GM19372 (cell line): ENCODE data around the gene PCSK5.

Experiments used
- ATAC-seq: cut with Tn5 transposase; IDR thresholded peaks from one replicate; pipeline ENCODE4 v1.9.1; 2021; ENCODE audit warnings: mild to moderate bottlenecking, low read depth, moderate library complexity; ENCODE audit not compliant: unreplicated experiment

The PCSK5 gene

DNA sequence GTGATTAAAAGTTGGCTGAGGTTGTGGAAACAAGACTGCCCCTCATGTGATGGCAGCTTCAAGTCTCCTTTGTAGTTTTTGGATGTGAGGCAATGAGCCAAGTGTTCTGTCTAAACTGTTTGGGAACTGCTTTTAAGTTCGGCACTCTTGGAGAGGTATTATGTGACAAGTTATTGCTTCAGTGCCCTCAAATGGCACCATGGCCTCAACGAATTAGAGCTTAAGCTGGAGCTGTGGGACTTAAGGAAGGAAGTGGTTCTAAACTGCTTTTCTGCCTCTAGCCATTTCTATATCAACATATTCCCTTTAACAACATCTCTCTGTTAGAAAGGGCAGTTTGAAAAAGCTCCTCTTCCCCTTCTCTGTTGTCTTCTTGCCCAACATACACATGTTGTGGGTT, 276.1 kb downstream of the PCSK5 start:
- ATAC-seq = no peak

DNA sequence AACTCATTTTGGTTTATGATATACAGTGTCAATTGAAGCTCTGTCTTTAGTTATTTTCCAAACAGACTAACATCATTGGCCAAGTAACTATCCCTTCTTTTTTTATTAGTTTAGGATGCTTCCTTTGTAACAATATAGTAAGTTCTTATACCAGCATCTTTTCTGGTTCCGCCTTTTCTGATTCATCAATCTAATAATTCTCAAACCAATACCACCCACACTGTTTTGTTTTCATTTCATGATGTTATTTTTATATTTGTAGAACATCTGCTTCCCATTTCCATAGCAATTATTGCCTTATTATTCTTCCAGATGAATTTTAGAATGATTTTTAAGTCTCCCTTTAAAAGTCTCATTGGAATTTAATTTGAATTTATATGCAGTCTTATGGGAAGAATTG, 285.7 kb downstream of the PCSK5 start:
- no peak for ATAC-seq

- no peak for ATAC-seq
Measured at GRCh38 chr9:76177931-76178330, 287.5 kb downstream of the PCSK5 start.

DNA sequence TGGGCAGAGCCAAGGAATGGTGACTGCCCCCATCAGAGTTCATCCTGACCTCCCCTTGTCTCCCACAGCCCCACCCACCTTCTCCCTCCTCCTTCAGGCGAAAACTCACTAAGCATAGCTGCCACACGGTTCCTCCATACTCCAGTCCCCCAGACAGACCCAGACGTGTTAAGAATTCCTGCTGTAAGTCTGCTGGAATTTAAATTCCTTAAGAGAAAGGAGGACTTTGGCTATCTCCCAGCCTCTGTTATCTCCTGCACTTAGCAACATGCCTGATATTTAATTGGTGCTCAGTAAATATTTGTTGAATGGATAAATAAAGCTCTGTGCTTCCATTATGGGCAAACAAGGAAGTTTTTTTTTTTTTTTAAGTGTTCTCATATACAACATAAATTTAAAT, 290.1 kb downstream of the PCSK5 start:
- ATAC-seq = no peak

- no peak for ATAC-seq
Measured at GRCh38 chr9:76181020-76181641, 290.7 kb downstream of the PCSK5 start.

DNA sequence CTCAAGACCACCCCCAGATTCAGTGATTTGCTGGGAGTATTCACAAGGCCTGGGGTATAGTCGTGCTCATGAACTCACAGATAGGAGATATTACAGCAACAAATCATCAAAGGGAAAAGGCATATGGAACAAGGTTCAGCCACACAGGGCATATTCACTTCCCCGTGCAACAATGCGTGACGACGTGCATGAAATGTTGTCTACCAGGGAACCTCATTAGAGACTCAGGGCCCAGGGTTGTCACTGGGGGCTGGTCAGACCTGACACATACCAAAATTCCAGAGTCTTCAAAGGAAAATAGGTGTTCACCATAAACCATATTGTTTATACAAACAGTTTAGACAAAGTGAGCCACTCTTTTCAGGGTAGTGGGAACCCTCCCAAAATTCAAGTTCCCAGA, 291.3 kb downstream of the PCSK5 start:
- no peak for ATAC-seq

- no peak for ATAC-seq
Measured at GRCh38 chr9:76185432-76185831, 295.0 kb downstream of the PCSK5 start.

DNA sequence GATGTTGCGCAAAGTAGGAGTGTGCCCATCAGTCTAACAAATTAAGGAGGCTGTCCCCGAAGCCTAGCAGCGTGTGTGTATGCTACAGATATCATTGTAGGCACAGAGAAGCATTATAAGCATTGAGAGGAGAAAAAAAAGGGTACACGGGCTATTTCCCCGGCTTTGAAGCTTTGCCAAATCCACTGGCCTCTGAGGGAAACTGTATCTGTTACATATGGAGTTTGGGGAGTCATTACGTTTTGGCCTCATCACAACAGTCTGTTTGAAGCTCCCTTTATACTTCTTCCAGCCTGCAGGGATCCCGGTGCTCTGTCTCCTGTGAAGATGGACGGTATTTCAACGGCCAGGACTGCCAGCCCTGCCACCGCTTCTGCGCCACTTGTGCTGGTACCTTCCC, 297.8 kb downstream of the PCSK5 start:
- no peak for ATAC-seq

DNA sequence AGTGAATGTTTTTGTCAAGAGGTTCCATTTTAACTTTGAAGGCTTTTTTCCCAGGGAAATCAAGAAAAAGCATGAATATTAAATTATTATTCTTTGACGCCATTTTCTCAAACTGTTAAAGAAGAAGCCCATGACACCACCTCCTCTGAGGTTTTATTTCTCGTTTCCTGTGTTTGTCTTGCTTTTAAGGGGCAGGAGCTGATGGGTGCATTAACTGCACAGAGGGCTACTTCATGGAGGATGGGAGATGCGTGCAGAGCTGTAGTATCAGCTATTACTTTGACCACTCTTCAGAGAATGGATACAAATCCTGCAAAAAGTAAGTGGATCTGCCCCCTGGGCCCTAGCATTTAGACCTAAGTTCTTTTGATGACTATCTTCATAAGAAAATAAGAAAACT, 298.4 kb downstream of the PCSK5 start:
- no peak for ATAC-seq

DNA sequence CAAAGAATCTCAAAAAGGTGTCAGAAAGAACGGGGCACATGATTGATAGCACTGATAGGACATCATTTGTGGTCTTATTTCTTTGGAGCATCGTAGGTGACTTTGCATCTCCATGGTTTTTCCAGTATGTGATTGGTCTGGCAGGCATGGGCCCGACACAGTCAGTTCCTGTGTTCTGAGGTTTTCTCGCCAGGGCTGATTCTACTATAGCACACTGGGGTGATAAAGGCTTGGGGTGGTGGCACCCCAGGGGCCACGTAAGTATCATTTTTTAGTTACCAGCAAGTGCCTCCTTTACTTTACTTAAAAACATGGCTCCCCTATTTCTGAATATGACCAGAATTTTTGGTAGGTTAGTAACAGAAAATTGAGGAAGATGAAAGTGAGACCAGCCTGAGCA, 301.0 kb downstream of the PCSK5 start:
- no peak for ATAC-seq

DNA sequence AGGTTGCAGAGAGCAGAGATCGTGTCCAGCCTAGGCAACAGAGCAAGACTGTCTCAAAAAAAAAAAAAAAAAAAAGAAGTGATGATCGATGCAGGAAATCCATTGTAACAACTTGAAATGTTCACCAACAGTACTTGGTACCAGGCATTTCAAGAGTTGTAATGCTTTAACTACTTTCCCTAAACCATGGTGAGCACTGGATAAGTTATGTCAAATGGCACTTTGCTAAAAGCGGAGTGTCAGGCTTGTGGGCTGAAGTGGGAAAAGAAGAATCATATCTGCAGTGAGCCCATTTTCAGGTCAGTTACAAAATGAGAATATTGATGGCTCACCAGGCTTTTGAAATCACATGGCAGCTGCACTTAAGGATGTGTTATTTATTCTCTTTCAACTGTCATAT, 301.5 kb downstream of the PCSK5 start:
- no peak for ATAC-seq

- no peak for ATAC-seq
Measured at GRCh38 chr9:76194896-76195295, 304.4 kb downstream of the PCSK5 start.

DNA sequence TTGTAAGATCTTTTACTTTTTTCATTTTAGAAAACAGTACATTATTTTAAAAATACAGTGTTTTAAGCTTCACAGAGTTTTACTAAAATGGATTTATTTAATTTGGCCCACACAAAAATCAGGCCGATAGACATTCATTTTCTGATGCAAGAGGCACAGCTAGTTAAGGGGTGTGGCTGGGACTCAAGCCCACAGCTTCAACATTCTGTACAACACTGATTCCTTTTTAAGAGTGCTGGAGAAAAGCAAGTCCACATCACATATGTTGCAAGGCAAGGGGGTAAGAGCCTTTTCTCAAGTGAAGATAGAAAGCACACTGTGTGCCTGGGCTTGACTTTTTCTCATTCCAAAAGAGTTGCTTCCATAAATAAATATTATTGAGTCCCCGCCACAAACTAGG, 307.9 kb downstream of the PCSK5 start:
- no peak for ATAC-seq

DNA sequence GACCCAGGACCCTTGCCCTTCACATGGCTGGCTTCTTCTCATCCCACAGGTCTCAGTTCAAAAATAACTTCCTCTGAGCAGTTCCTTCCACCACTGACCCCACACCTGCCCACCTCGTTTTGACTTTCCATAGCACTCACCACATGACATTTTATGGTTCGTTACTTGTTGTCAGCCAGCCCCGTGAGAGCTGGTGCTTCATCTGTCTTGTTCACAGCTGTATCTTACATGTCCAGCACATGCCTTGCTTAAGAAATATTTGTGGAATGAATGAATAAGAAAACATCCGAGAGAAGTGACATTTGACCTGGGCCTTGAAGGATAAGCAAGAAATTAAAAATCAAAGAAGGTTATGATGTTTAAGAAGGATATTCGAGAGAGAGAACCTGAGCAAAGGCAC, 309.8 kb downstream of the PCSK5 start:
- ATAC-seq = no peak

DNA sequence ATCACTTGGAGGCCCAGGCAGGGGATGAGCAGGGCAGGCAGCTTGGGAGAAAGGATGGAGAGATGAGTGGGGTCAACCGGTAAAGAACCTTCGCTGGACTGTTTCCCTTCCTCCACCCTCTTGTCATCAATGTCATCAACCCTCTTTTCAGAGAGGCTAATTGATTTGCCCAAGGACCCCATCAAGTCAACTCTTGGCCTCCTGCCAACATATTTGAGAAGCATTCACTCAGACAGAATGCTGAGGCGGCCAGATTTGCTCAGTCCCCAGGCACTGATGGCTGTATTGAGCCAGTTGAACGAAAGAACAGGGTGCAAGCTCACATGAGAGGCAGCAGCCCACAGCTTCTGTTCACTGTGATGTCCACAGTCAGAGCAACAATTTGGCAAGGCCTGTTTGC, 310.3 kb downstream of the PCSK5 start:
- ATAC-seq = no peak

DNA sequence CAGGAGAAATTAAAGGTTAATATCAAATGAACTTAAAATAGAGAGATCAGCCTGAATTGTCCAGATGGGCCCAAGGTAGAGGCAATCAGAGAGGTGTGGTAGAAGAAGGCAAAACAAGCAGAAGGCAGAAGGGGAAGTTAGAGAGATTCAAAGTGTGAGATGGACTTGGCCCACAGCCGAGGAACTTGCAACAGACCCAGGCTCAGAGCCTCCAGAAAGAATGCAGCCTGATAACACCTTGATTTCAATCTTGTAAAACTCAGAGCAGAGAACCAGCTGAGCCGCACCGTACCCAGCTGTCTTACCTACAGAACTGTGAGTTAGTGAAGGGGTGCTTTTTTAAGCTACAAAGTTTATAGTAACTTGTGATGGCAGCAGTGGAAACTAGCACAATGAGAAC, 312.9 kb downstream of the PCSK5 start:
- no peak for ATAC-seq

GRCh38 chr9:76206821-76207220, 316.3 kb downstream of the PCSK5 start:
- ATAC-seq = no peak

DNA sequence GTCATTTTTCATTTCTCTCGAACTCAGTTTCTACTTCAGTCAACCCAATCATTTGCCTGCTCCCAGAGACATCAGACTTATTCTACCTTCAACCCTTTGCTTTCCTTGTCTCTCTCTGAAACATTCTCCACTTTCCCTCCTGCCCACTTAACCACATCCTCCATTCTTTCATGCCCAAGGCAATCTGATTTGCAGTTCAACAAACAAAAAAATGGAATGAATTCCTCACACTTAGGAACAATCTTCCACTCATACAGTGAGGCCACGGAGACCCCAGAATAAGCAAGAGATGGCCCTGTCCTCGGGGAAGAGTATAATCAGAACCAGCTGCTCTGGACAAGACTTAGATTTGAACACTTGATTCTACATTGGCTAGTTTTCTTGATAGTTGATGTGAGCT, 323.3 kb downstream of the PCSK5 start:
- no peak for ATAC-seq

- no peak for ATAC-seq
Measured at GRCh38 chr9:76215066-76215465, 324.6 kb downstream of the PCSK5 start.

DNA sequence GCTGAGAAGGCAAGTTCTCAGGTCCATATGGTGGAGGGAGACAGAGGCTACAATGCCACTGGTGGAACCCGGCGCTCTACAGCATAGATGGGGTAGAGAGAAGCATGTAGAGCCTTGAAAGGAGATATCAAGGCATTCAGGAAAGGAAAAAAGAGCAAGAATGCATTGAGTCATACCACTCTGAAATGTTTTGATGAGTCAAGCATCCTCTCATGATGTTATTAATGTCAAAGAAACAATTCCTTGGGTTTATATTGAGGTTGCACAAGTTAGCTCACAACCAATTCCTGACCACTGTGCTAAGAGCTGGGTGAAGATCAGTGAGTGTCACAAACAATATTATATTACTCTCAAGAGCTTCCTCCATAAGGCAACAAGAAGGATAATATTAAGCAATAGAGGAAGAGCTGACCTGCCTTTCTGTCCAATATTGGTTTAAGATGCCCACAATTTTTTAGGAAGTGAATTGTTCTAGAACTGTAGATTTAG, 325.7 kb downstream of the PCSK5 start:
- no peak for ATAC-seq

DNA sequence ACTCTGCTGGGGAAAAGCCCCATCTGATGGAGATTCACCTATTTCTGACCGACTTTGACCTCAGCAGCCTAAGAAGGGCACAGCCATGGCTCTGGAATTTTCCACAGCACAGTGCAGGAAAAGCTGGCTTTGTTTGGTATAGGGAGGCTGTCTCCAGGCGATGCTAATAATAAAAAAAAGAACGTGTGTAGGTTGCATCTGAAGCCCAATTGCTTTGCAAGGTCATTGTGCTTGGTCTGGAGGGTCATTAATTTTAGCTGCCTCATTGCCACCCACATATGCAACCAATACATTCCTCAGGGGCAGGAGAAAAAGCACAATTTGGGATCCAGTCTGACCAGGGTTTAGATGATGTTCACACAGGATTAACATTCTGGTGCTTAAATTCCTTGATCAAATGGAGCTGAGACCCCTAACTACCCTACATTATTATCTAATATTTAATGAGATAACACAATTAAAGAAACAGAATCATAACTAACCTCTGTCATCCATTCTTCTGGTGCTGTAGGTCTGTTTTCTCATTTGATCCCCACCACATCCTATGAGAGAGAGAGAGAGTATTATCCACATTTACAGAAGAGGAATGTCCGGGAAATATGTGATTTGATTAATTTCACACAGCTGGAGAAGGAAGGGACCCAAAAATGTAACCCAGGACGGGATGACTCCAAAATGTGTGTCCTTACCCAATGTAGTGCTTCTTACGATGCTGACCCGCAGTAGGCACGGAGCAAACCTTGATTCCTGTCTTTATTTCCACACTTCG, 327.8 kb downstream of the PCSK5 start:
- ATAC-seq = no peak

DNA sequence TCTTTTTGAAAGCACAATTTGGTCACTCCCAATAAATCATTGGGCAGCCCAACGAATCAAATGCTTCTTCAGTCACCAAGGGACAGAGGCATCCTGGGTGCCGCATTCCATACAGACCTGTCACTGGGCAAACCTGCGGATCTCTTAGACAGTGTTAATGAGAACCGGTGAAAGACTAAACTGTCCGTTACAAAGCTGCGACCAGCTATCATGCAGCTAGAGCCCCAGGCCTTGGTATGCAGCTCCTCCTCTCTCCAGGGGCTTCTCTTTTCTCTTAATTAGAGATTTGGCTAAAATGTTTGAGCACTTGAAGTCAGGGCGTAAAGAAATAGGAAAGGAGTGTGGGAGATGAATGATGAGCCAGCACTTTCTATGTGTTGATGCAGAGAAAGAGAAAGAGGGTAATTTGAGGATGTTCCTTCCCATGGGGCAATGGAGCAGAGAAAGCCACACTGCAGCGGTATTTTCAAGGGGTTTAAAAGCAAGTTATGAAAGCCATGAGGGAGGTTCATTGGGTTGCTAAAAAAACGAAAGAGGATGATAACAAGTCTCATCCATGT, 328.5 kb downstream of the PCSK5 start:
- no peak for ATAC-seq
